GM23338 (cell line): ENCODE results near the gene MAP2K7. TPM values are rescaled to one million over a fixed set of nuclear protein-coding genes. Genes with fewer than 3 reads are reported as not detected.

Source experiments
- ATAC-seq: fragments of 200-7000 bp; cut with Tn5 transposase; 3 replicates; pipeline ENCODE4 v1.9.1; 2020
- DNase-seq: peaks from one replicate; pipeline ENCODE4 v3.0.0-alpha.2; 2015; ENCODE audit warnings: low spot score
- H2AFZ ChIP-seq: fragments of 200-600 bp; sonication (generic); 2 replicates; pipeline ENCODE4 v1.8.0; 2016; ENCODE audit warnings: antibody characterized with exemption, mild to moderate bottlenecking, moderate library complexity
- H3F3A ChIP-seq: fragments of 200-600 bp; sonication (generic); replicated peaks from 2 replicates; pipeline ENCODE4 v1.8.0; 2017; ENCODE audit warnings: antibody characterized with exemption, mixed run types, low read depth
- H3K27ac ChIP-seq: fragments of 200-600 bp; sonication (generic); 2 replicates; pipeline ENCODE4 v1.6.1; 2016; ENCODE audit warnings: low read depth
- H3K27me3 ChIP-seq: fragments of 200-600 bp; sonication (generic); 2 replicates; pipeline ENCODE4 v1.8.0; 2016; ENCODE audit warnings: mild to moderate bottlenecking, mixed run types, moderate library complexity; ENCODE audit not compliant: insufficient read depth
- H3K36me3 ChIP-seq: fragments of 200-600 bp; sonication (generic); 2 replicates; pipeline ENCODE4 v1.8.0; 2016; ENCODE audit warnings: mild to moderate bottlenecking; ENCODE audit not compliant: insufficient read depth
- H3K4me1 ChIP-seq: fragments of 200-600 bp; sonication (generic); 2 replicates; pipeline ENCODE4 v1.8.0; 2016; ENCODE audit warnings: mild to moderate bottlenecking, moderate library complexity; ENCODE audit not compliant: insufficient read depth
- H3K4me2 ChIP-seq: fragments of 200-600 bp; sonication (generic); 2 replicates; pipeline ENCODE4 v1.7.1; 2017; ENCODE audit warnings: mixed run types
- H3K4me3 ChIP-seq: fragments of 200-600 bp; sonication (generic); 2 replicates; pipeline ENCODE4 v1.6.1; 2016; ENCODE audit warnings: mixed run types
- H3K79me2 ChIP-seq: fragments of 200-600 bp; sonication (generic); replicated peaks from 2 replicates; pipeline ENCODE4 v1.8.0; 2017; ENCODE audit warnings: mild to moderate bottlenecking; ENCODE audit not compliant: insufficient read depth
- H3K9me2 ChIP-seq: fragments of 200-600 bp; sonication (generic); 2 replicates; pipeline ENCODE4 v1.8.0; 2017; ENCODE audit not compliant: insufficient read depth
- H4K20me1 ChIP-seq: fragments of 200-600 bp; sonication (generic); replicated peaks from 2 replicates; pipeline ENCODE4 v1.8.0; 2017; ENCODE audit warnings: mild to moderate bottlenecking; ENCODE audit not compliant: insufficient read depth
- H3K27ac Mint-ChIP-seq: 2 replicates; pipeline ENCODE4 v1.8.0; 2020; ENCODE audit warnings: inconsistent platforms, mild to moderate bottlenecking, moderate library complexity, mixed read lengths
- H3K27me3 Mint-ChIP-seq: 3 replicates; pipeline ENCODE4 v1.8.0; 2022; ENCODE audit warnings: low read depth, mild to moderate bottlenecking, moderate library complexity, mixed read lengths, inconsistent platforms; ENCODE audit not compliant: insufficient read depth, poor library complexity
- H3K36me3 Mint-ChIP-seq: 3 replicates; pipeline ENCODE4 v1.8.0; 2021; ENCODE audit warnings: low read depth, mild to moderate bottlenecking, inconsistent platforms, moderate library complexity, mixed read lengths
- H3K4me1 Mint-ChIP-seq: 3 replicates; pipeline ENCODE4 v1.8.0; 2020; ENCODE audit warnings: mild to moderate bottlenecking, inconsistent platforms, mixed read lengths
- H3K4me3 Mint-ChIP-seq: 3 replicates; pipeline ENCODE4 v1.8.0; 2021; ENCODE audit warnings: moderate library complexity, mild to moderate bottlenecking, inconsistent platforms, mixed read lengths
- H3K9me3 Mint-ChIP-seq: 3 replicates; pipeline ENCODE4 v1.8.0; 2020; ENCODE audit warnings: moderate library complexity, mild to moderate bottlenecking, inconsistent platforms, mixed read lengths
- CREB1 ChIP-seq: fragments of 250-450 bp; sonication (Bioruptor Pico); IDR thresholded peaks from 2 replicates; pipeline ENCODE4 v1.5.0; 2020; ENCODE audit warnings: low read depth, mild to moderate bottlenecking, moderate library complexity
- CTCF ChIP-seq, 2 experiments: fragments of 200-600 bp in 1 of 2; sonication (generic) in 1 of 2; conservative IDR thresholded peaks; 2 replicates each; pipeline versions ENCODE4 v1.5.1 to v1.6.1; 2016 to 2017; ENCODE audit warnings: antibody characterized with exemption in 2 of 2, low read depth in 2 of 2, mild to moderate bottlenecking in 2 of 2, moderate library complexity in 1 of 2
- ETS1 ChIP-seq: IDR thresholded peaks from 2 replicates; pipeline ENCODE4 v1.6.1; 2016; ENCODE audit warnings: antibody characterized with exemption
- EZH2 ChIP-seq: fragments of 200-600 bp; sonication (generic); IDR thresholded peaks from one replicate; pipeline ENCODE4 v1.8.0; 2017; ENCODE audit warnings: antibody characterized with exemption, mild to moderate bottlenecking, low read depth; ENCODE audit not compliant: unreplicated experiment
- NANOG ChIP-seq: IDR thresholded peaks from 2 replicates; pipeline ENCODE4 v1.6.1; 2016; ENCODE audit warnings: antibody characterized with exemption, borderline replicate concordance
- REST ChIP-seq: IDR thresholded peaks from one replicate; pipeline ENCODE4 v1.6.1; 2018; ENCODE audit warnings: antibody characterized with exemption; ENCODE audit not compliant: unreplicated experiment
- STAT1 ChIP-seq: IDR thresholded peaks from one replicate; pipeline ENCODE4 v1.6.1; 2016; ENCODE audit warnings: antibody characterized with exemption; ENCODE audit not compliant: unreplicated experiment
- ZNF114 ChIP-seq: fragments of 250-450 bp; sonication (Bioruptor Pico); IDR thresholded peaks from 2 replicates; pipeline ENCODE4 v1.5.0; 2020; ENCODE audit warnings: mild to moderate bottlenecking, moderate library complexity
- ZNF331 ChIP-seq: fragments of 250-450 bp; sonication (Bioruptor Pico); IDR thresholded peaks from 2 replicates; pipeline ENCODE4 v1.5.0; 2020; ENCODE audit warnings: low read depth, mild to moderate bottlenecking, moderate library complexity
- polyA plus RNA-seq: library from polyadenylated mRNA; unstranded; fragments of >200 nt; fragmentation: Nextera tagmentation; extraction: Ambion mirVana; gene quantifications from 2 replicates; pipeline ENCODE4 v1.2.1, GENCODE V29; 2016
- total RNA-seq: library from RNA; depleted of rRNA; stranded (reverse); fragments of >200 nt; shearing (Covaris generic); gene quantifications from 2 replicates; pipeline ENCODE4 v1.2.3, GENCODE V29; 2014
- TF ChIP-seq, protein P1 (sequence below): fragments of 250-450 bp; sonication (Bioruptor Pico); IDR thresholded peaks from 2 replicates; pipeline ENCODE4 v1.5.0; 2020; ENCODE audit warnings: mild to moderate bottlenecking, moderate library complexity

The MAP2K7 gene
- total and polyA plus RNA-seq, 2 experiments from 2014 or later = 11.3 to 22.6 TPM

- Histone ChIP-seq H3K27ac (no peak overlapping the region), H3K4me3 (no peak overlapping the region), H3K4me2 (no peak overlapping the region), H3K36me3 (no peaks in the 10 kb centered on the region), H3K9me2 (no peaks in the 10 kb centered on the region), H3K27me3 (no peaks in the 10 kb centered on the region), H4K20me1 (no peaks in the 10 kb centered on the region; the same call in 1 of the 2 replicates), H2AFZ (no peak overlapping the region), H3F3A (0 out of 2 replicates have a peak, but pooled peaks cover 3% of the 10 kb centered on the region), H3K4me1 (peaks cover 1% of the 10 kb centered on the region; the same call in 1 of the 2 replicates), H3K79me2 (no peaks in the 10 kb centered on the region)
- ATAC-seq (peak; percentile 45; the same call in 2 of the 3 replicates), DNase-seq (no peak)
- peaks cover 6% of the 10 kb centered on the region for H3K27me3 Mint-ChIP-seq
- no peaks in the 10 kb centered on the region for H3K9me3 Mint-ChIP-seq
- H3K4me1 Mint-ChIP-seq = no peaks in the 10 kb centered on the region; the same call in 2 of the 3 replicates
- TF ChIP-seq CTCF (conservative IDR thresholded peaks at IDR 0.05; ENCODE audit: low read depth in 2 of 2) (no peak), NANOG (no peak), ETS1 (no peak), REST (no peak), STAT1 (no peak), EZH2 (no peak), ZNF331 (CRISPR knock-in tag) (no peak), CREB1 (CRISPR knock-in tag) (no peak), ZNF114 (CRISPR knock-in tag) (no peak)
- TF ChIP-seq, protein P1, sequence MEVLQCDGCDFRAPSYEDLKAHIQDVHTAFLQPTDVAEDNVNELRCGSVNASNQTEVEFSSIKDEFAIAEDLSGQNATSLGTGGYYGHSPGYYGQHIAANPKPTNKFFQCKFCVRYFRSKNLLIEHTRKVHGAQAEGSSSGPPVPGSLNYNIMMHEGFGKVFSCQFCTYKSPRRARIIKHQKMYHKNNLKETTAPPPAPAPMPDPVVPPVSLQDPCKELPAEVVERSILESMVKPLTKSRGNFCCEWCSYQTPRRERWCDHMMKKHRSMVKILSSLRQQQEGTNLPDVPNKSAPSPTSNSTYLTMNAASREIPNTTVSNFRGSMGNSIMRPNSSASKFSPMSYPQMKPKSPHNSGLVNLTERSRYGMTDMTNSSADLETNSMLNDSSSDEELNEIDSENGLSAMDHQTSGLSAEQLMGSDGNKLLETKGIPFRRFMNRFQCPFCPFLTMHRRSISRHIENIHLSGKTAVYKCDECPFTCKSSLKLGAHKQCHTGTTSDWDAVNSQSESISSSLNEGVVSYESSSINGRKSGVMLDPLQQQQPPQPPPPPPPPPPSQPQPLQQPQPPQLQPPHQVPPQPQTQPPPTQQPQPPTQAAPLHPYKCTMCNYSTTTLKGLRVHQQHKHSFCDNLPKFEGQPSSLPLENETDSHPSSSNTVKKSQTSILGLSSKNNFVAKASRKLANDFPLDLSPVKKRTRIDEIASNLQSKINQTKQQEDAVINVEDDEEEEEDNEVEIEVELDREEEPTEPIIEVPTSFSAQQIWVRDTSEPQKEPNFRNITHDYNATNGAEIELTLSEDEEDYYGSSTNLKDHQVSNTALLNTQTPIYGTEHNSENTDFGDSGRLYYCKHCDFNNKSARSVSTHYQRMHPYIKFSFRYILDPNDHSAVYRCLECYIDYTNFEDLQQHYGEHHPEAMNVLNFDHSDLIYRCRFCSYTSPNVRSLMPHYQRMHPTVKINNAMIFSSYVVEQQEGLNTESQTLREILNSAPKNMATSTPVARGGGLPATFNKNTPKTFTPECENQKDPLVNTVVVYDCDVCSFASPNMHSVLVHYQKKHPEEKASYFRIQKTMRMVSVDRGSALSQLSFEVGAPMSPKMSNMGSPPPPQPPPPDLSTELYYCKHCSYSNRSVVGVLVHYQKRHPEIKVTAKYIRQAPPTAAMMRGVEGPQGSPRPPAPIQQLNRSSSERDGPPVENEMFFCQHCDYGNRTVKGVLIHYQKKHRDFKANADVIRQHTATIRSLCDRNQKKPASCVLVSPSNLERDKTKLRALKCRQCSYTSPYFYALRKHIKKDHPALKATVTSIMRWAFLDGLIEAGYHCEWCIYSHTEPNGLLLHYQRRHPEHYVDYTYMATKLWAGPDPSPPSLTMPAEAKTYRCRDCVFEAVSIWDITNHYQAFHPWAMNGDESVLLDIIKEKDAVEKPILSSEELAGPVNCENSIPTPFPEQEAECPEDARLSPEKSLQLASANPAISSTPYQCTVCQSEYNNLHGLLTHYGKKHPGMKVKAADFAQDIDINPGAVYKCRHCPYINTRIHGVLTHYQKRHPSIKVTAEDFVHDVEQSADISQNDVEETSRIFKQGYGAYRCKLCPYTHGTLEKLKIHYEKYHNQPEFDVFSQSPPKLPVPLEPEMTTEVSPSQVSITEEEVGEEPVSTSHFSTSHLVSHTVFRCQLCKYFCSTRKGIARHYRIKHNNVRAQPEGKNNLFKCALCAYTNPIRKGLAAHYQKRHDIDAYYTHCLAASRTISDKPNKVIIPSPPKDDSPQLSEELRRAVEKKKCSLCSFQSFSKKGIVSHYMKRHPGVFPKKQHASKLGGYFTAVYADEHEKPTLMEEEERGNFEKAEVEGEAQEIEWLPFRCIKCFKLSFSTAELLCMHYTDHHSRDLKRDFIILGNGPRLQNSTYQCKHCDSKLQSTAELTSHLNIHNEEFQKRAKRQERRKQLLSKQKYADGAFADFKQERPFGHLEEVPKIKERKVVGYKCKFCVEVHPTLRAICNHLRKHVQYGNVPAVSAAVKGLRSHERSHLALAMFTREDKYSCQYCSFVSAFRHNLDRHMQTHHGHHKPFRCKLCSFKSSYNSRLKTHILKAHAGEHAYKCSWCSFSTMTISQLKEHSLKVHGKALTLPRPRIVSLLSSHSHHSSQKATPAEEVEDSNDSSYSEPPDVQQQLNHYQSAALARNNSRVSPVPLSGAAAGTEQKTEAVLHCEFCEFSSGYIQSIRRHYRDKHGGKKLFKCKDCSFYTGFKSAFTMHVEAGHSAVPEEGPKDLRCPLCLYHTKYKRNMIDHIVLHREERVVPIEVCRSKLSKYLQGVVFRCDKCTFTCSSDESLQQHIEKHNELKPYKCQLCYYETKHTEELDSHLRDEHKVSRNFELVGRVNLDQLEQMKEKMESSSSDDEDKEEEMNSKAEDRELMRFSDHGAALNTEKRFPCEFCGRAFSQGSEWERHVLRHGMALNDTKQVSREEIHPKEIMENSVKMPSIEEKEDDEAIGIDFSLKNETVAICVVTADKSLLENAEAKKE (CRISPR knock-in tag) = no peak
- no peak overlapping the region for H3K4me3 Mint-ChIP-seq
- no peak overlapping the region for H3K27ac Mint-ChIP-seq
- H3K36me3 Mint-ChIP-seq = no peaks in the 10 kb centered on the region
Measured at GRCh38 chr19:7879836-7880235, 23.8 kb upstream of the MAP2K7 start.
